Measurements from ENCODE around the gene DLG1. TPM values are rescaled to one million over a fixed set of nuclear protein-coding genes. Genes with fewer than 3 reads are reported as not detected.
A peak's percentile ranks its signal among the peaks of the same experiment; 100 is the strongest.
"Not testable (repeated sequence)": the region's sequence is repeated elsewhere in the genome, so short reads cannot be mapped to it uniquely, and the experiment has no call there.

Gene DLG1
- total RNA-seq, 1 donor from 2014 or later: 80.2 TPM

DNA sequence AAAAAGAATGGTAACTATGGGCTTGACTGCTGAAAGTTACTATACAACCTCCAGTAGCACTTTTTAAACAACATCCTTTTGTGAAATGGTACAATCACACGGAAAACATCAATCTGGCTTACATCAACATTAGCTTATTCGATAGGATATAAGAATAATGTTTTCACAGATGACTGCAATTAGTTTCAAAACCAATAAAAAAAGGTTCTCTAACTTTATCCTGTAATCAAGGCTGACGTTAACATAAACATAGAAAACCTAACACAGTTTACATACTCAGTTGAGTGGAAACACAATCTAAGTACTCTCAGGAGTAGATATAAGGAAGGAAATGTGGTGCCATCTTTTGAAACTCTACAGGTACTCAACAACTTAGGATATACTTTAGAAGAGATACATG, 102.2 kb downstream of the DLG1 start:
- Histone ChIP-seq H3K36me3 (no peaks in the 10 kb centered on the region), H3K27ac (no peak overlapping the region), H3K4me3 (no peak overlapping the region), H3K4me1 (no peaks in the 10 kb centered on the region), H3K9me3 (no peaks in the 10 kb centered on the region), H3K27me3 (ENCODE audit: low read depth) (no peaks in the 10 kb centered on the region)
- DNase-seq (no peak), ATAC-seq (no peak)
- TF ChIP-seq CTCF (IDR thresholded peaks at IDR 0.05): no peak
- intact Hi-C loops (cut with DNase I): no loop called here

DNA sequence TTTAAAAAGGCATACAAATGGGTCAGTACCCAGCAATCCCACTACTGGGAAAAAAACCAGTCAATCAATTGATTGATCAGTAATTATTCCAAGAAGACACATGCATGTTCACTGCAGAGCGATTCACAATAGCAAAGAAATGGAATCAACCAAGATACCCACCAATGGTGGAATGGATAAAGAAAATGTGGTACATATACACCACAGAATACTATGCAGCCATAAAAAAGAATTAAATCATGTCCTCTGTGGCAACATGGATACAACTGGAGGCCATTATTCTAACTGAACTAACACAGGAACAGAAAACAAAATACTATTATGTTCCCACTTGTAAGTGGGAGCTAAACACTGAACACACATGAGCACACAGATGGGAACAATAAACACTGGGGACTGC, 103.1 kb downstream of the DLG1 start:
- no peak for TF ChIP-seq CTCF (IDR thresholded peaks at IDR 0.05)
- no peak overlapping the region for H3K4me3 ChIP-seq
- H3K36me3 ChIP-seq: no peaks in the 10 kb centered on the region
- no peaks in the 10 kb centered on the region for H3K27me3 ChIP-seq (ENCODE audit: low read depth)
- ATAC-seq (no peak), DNase-seq (no peak)
- no peaks in the 10 kb centered on the region for H3K4me1 ChIP-seq
- H3K9me3 ChIP-seq: no peaks in the 10 kb centered on the region
- H3K27ac ChIP-seq: no peak overlapping the region
- intact Hi-C loops (cut with DNase I): no loop called here

- H3K36me3 ChIP-seq; H3K27me3 ChIP-seq (ENCODE audit: low read depth); H3K9me3 ChIP-seq; ATAC-seq; H3K27ac ChIP-seq; H3K4me3 ChIP-seq; H3K4me1 ChIP-seq; intact Hi-C loops (cut with DNase I): not testable (repeated sequence)
- DNase-seq: peak; percentile 55
Measured at GRCh38 chr3:197193759-197194158, 104.7 kb downstream of the DLG1 start.

DNA sequence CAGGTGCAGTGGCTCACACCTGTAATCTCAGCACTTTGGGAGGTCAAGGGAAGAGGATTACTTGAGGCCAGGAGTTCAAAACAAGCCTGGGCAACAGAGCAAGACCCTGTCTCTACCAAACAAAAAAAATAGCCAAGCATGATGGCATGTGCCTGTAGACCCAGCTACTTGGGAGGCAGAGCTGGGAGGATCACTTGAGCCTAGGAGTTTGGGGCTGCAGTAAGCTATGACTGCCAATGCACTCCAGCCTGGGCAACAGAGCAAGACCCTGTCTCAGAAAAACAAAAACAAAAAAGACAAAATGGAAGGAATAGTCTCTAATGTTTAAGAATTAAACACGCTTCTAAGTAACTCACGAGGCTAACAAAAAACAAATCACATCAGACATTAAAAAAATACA, 106.5 kb downstream of the DLG1 start:
- ATAC-seq: no peak
- TF ChIP-seq CTCF (IDR thresholded peaks at IDR 0.05): no peak
- no peaks in the 10 kb centered on the region for H3K9me3 ChIP-seq
- intact Hi-C loops (cut with DNase I): no loop called here
- H3K27me3 ChIP-seq (ENCODE audit: low read depth): no peaks in the 10 kb centered on the region
- H3K4me3 ChIP-seq: no peak overlapping the region
- no peaks in the 10 kb centered on the region for H3K4me1 ChIP-seq
- no peaks in the 10 kb centered on the region for H3K36me3 ChIP-seq
- DNase-seq: no peak
- H3K27ac ChIP-seq: no peak overlapping the region

DNA sequence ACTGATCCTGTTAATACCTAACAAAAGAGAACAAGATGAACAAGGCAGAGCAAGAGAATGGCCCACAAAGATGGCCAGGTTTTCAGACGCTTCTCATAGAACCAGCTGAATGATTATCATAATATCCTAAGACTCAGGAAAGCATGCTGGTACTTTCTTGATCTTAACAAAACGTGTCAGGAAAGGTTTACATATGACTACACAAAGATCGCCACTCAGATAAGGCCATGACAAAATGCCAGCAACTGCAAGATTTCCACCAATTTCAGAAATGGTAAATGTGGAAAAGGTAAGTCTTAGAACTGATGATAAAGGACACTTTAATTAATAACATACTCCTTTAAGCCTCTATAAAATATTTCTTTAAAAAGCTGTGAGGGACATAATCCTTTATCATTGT, 108.8 kb downstream of the DLG1 start:
- no peak overlapping the region for H3K4me3 ChIP-seq
- H3K27me3 ChIP-seq (ENCODE audit: low read depth): no peaks in the 10 kb centered on the region
- H3K36me3 ChIP-seq: no peaks in the 10 kb centered on the region
- DNase-seq: no peak
- ATAC-seq: no peak
- intact Hi-C loops (cut with DNase I): no loop called here
- no peaks in the 10 kb centered on the region for H3K4me1 ChIP-seq
- no peak for TF ChIP-seq CTCF (IDR thresholded peaks at IDR 0.05)
- H3K27ac ChIP-seq: no peak overlapping the region
- no peaks in the 10 kb centered on the region for H3K9me3 ChIP-seq

DNA sequence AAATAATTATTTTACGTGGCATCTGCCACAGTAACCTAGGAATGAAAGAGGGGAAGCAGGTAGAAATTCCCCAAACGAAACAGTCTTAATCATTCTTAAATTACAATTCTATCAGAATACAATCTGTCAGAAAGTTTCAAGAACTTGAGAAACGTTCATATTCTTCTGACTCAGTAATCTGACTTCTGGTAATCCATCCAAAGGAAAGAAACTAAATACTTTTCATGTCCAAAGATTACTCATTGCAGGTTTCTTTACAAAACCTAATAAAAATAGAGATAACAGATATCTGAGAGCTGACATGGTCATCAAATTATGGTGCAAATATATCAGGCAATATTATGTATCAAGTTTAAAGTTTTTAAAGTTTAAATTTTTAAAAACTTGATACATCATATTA, 109.4 kb downstream of the DLG1 start:
- intact Hi-C loops (cut with DNase I): no loop called here
- DNase-seq: no peak
- no peak overlapping the region for H3K27ac ChIP-seq
- no peak overlapping the region for H3K4me3 ChIP-seq
- no peak for ATAC-seq
- no peak for TF ChIP-seq CTCF (IDR thresholded peaks at IDR 0.05)
- no peaks in the 10 kb centered on the region for H3K27me3 ChIP-seq (ENCODE audit: low read depth)
- H3K9me3 ChIP-seq: no peaks in the 10 kb centered on the region
- H3K36me3 ChIP-seq: no peaks in the 10 kb centered on the region
- no peaks in the 10 kb centered on the region for H3K4me1 ChIP-seq

Data from lower lobe of right lung (tissue), 2 donors.